Karpas-422 (cell line): ENCODE data around the gene HAVCR1. TPM values are rescaled to one million over a fixed set of nuclear protein-coding genes. Genes with fewer than 3 reads are reported as not detected.
"Not testable (repeated sequence)": the region's sequence is repeated elsewhere in the genome, so short reads cannot be mapped to it uniquely, and the experiment has no call there.

Experiments used
- DNase-seq: peaks from one replicate; pipeline ENCODE4 v3.0.0-alpha.2; 2015
- H2AFZ ChIP-seq: fragments of 200-600 bp; sonication (generic); 2 replicates; pipeline ENCODE4 v1.6.1; 2014; ENCODE audit warnings: antibody characterized with exemption, low read length, mixed read lengths
- H3K27ac ChIP-seq: fragments of 200-600 bp; sonication (generic); 2 replicates; pipeline ENCODE4 v1.5.1; 2014; ENCODE audit warnings: mild to moderate bottlenecking, low read length, moderate library complexity
- H3K27me3 ChIP-seq: fragments of 200-600 bp; sonication (generic); 2 replicates; pipeline ENCODE4 v1.6.1; 2014; ENCODE audit warnings: low read length, mixed read lengths
- H3K36me3 ChIP-seq: fragments of 200-600 bp; sonication (generic); 2 replicates; pipeline ENCODE4 v1.6.1; 2014; ENCODE audit warnings: low read length, mixed read lengths; ENCODE audit not compliant: insufficient read depth
- H3K4me1 ChIP-seq: fragments of 200-600 bp; sonication (generic); 2 replicates; pipeline ENCODE4 v1.6.1; 2014; ENCODE audit warnings: mild to moderate bottlenecking, low read length, mixed read lengths
- H3K4me2 ChIP-seq: fragments of 200-600 bp; sonication (generic); 2 replicates; pipeline ENCODE4 v1.6.1; 2014; ENCODE audit warnings: low read length, low read depth, mild to moderate bottlenecking; ENCODE audit not compliant: poor library complexity, severe bottlenecking
- H3K4me3 ChIP-seq: fragments of 200-600 bp; sonication (generic); 2 replicates; pipeline ENCODE4 v1.5.1; 2014; ENCODE audit warnings: mild to moderate bottlenecking, antibody characterized with exemption, low read length, mixed read lengths
- H3K79me2 ChIP-seq: fragments of 200-600 bp; sonication (generic); 2 replicates; pipeline ENCODE4 v1.6.1; 2014; ENCODE audit warnings: mild to moderate bottlenecking, low read length, mixed read lengths
- H3K9ac ChIP-seq: fragments of 200-600 bp; sonication (generic); 2 replicates; pipeline ENCODE4 v1.6.0; 2014; ENCODE audit warnings: low read length
- H3K9me2 ChIP-seq: fragments of 200-600 bp; sonication (generic), shearing (Covaris generic); replicated peaks from 2 replicates; pipeline ENCODE4 v1.6.0; 2014; ENCODE audit warnings: mild to moderate bottlenecking, low read length, moderate library complexity; ENCODE audit not compliant: insufficient read depth
- H3K9me3 ChIP-seq: fragments of 300-700, 200-600 bp; sonication (generic); 2 replicates; pipeline ENCODE4 v1.6.1; 2014; ENCODE audit warnings: low read length, mixed read lengths
- H4K20me1 ChIP-seq: fragments of 200-600 bp; sonication (generic); 2 replicates; pipeline ENCODE4 v1.6.1; 2014; ENCODE audit warnings: mild to moderate bottlenecking, antibody characterized with exemption, low read length, low read depth; ENCODE audit not compliant: insufficient read depth
- total RNA-seq: library from RNA; depleted of rRNA; stranded (reverse); fragments of >200 nt; shearing (Covaris generic); gene quantifications from 2 replicates; pipeline ENCODE4 v1.2.3, GENCODE V29; 2014; ENCODE audit warnings: low replicate concordance

HAVCR1 gene
- total RNA-seq, 1 experiment from 2014 or later, result not detected

DNA sequence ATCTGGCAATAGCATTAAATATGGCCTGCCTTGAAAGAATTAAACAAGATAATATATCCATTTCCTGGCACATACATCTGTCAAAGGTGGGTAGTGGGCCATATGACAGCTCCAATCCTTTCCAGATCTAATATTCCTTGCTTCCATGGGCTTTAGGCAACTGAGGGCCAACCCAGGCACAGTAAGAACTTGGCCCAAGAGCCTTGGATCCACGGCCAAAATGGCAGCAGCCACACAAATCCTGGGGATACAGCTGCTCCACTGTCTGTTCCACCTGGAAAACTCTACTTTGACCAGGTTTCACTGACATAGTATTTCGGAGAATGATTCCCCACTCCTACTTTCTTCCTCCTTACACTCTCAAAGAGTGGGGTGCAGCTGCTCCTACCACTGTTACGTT lies 13.3 kb downstream of the HAVCR1 start:
- Histone ChIP-seq H3K27me3 (peaks cover 3% of the 10 kb centered on the region; the same call in 1 of the 2 replicates), H3K27ac (no peak overlapping the region), H3K4me1 (no peaks in the 10 kb centered on the region), H3K79me2 (no peaks in the 10 kb centered on the region), H3K9ac (no peak overlapping the region), H3K9me2 (no peaks in the 10 kb centered on the region), H4K20me1 (no peaks in the 10 kb centered on the region), H3K36me3 (no peaks in the 10 kb centered on the region), H3K9me3 (no peaks in the 10 kb centered on the region), H2AFZ (no peak overlapping the region), H3K4me3 (no peak overlapping the region), H3K4me2 (no peak overlapping the region)
- DNase-seq, result no peak

DNA sequence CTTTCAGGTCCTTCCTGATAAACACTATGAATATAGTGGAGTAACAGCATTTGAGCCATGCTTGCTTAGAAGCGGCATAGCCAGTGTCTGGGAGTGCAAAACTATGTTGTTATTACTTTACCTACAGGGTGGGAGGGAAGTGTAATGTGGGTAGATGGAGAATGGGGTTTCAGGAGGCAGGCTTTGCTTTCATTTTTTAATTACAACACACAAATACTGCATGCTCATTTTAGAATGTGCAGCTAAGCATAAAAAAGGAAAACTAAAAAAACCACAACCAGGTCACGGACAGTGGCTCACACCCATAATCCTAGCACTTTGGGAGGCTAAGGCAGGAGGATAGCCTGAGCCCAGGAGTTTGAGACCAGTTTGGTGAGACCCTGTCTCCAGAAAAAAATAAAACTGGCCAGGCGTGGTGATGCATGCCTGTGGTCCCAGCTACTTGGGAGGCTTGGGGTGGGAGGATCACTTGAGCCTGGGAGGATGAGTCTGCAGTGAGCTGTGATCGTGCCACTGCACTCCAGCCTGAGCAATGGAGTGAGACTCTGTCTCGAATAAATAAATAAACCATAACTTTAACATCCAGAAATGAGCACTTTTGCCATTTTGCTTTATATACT lies 20.2 kb downstream of the HAVCR1 start:
- H3K36me3 ChIP-seq, result no peaks in the 10 kb centered on the region
- H3K9me3 ChIP-seq, result no peaks in the 10 kb centered on the region
- no peaks in the 10 kb centered on the region for H3K27me3 ChIP-seq
- no peaks in the 10 kb centered on the region for H3K9me2 ChIP-seq
- H3K4me3 ChIP-seq, result no peak overlapping the region
- no peak overlapping the region for H3K4me2 ChIP-seq
- H3K79me2 ChIP-seq, result no peaks in the 10 kb centered on the region
- no peak overlapping the region for H2AFZ ChIP-seq
- no peak overlapping the region for H3K27ac ChIP-seq
- no peaks in the 10 kb centered on the region for H3K4me1 ChIP-seq
- no peak for DNase-seq
- no peaks in the 10 kb centered on the region for H4K20me1 ChIP-seq
- H3K9ac ChIP-seq, result no peak overlapping the region

DNA sequence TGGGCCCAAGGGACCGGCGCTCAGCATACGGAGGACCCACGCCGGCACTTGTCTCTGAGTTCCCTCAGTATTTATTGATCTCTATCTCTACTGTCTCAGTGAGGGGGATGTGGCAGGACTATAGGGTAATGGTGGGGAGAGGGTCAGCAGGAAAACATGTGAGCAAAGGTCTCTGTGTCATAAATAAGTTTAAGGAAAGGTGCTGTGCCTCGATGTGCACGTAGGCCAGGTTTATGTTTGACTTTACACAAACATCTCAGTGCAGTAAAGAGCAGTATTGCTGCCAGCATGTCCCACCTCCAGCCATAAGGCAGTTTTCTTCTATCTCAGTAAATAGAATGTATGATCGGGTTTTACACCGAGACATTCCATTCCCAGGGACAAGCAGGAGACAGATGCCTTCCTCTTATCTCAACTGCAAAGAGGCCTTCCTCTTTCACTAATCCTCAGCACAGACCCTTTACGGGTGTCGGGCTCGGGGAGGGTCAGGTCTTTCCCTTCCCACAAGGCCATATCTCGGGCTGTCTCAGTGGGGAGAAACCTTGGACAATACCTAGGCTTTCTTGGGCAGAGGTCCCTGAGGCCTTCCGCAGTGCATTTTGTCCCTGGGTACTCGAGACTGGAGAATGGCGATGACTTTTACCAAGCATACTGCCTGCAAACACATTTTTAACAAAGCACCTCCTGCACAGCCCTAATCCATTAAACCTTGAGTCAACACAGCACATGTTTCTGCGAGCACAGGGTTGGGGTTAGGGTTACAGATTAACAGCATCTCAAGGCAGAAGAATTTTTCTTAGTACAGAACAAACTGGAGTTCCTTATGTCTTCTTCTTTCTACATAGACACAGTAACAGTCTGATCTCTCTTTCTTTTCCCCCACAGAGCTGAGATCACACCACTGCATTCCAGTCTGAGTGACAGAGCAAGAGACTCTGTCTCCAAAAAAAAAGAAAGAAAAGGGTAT lies 24.5 kb downstream of the HAVCR1 start:
- not testable (repeated sequence) for H3K4me3 ChIP-seq, H3K79me2 ChIP-seq, H3K27me3 ChIP-seq, H3K9me2 ChIP-seq, H2AFZ ChIP-seq, H3K4me1 ChIP-seq, H3K9me3 ChIP-seq, H3K9ac ChIP-seq, DNase-seq, H3K27ac ChIP-seq, H4K20me1 ChIP-seq, H3K4me2 ChIP-seq, H3K36me3 ChIP-seq

- H3K4me3 ChIP-seq, result no peak overlapping the region
- H2AFZ ChIP-seq, result no peak overlapping the region
- H3K9me3 ChIP-seq, result no peaks in the 10 kb centered on the region
These were observed 25.8 kb downstream of the HAVCR1 start for GRCh38 chr5:157033071-157033583.

DNA sequence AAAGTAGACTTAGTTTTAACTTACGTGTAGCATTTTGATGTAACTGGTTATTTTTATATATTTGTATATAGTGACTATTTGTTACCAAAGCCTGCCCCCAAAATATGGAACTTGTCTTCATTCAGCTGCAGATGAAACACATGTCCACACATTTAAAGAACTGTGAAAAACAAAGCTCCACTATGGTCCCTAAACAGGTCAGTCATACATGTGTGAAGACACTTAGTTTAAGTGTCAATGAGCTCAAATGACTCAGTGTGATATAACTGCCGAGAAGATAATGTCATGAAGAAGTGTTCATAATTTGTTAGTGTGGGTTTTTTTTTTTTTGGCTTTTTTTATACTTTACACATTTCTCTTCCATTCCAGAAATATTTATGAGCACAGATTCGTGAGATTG lies 28.2 kb downstream of the HAVCR1 start:
- no peaks in the 10 kb centered on the region for H3K4me1 ChIP-seq
- no peaks in the 10 kb centered on the region for H3K27me3 ChIP-seq
- H3K27ac ChIP-seq, result no peak overlapping the region
- no peak overlapping the region for H2AFZ ChIP-seq
- H3K9me2 ChIP-seq, result no peaks in the 10 kb centered on the region
- no peaks in the 10 kb centered on the region for H3K36me3 ChIP-seq
- no peaks in the 10 kb centered on the region for H3K9me3 ChIP-seq
- no peak for DNase-seq
- H4K20me1 ChIP-seq, result no peaks in the 10 kb centered on the region
- H3K4me2 ChIP-seq, result no peak overlapping the region
- H3K9ac ChIP-seq, result no peak overlapping the region
- H3K79me2 ChIP-seq, result no peaks in the 10 kb centered on the region
- no peak overlapping the region for H3K4me3 ChIP-seq

More at GRCh38 chr5:157033071-157033583, 25.8 kb downstream of the HAVCR1 start:
- Histone ChIP-seq H3K36me3 (no peaks in the 10 kb centered on the region), H3K27me3 (no peaks in the 10 kb centered on the region), H3K27ac (no peak overlapping the region), H3K79me2 (no peaks in the 10 kb centered on the region), H4K20me1 (no peaks in the 10 kb centered on the region), H3K9me2 (no peaks in the 10 kb centered on the region), H3K9ac (no peak overlapping the region), H3K4me1 (no peaks in the 10 kb centered on the region), H3K4me2 (no peak overlapping the region)
- DNase-seq, result no peak

- Histone ChIP-seq H3K27me3 (no peaks in the 10 kb centered on the region), H3K9ac (no peak overlapping the region), H4K20me1 (no peaks in the 10 kb centered on the region), H3K9me2 (no peaks in the 10 kb centered on the region), H3K27ac (no peak overlapping the region), H2AFZ (no peak overlapping the region), H3K36me3 (no peaks in the 10 kb centered on the region), H3K4me1 (no peaks in the 10 kb centered on the region), H3K79me2 (no peaks in the 10 kb centered on the region), H3K4me3 (no peak overlapping the region), H3K4me2 (no peak overlapping the region), H3K9me3 (no peaks in the 10 kb centered on the region)
- DNase-seq, result no peak
These were observed 29.5 kb downstream of the HAVCR1 start for GRCh38 chr5:157029457-157029856.

GRCh38 chr5:157027663-157028062 lies 31.3 kb downstream of the HAVCR1 start:
- not testable (repeated sequence) for H3K4me1 ChIP-seq, H3K27ac ChIP-seq

DNA sequence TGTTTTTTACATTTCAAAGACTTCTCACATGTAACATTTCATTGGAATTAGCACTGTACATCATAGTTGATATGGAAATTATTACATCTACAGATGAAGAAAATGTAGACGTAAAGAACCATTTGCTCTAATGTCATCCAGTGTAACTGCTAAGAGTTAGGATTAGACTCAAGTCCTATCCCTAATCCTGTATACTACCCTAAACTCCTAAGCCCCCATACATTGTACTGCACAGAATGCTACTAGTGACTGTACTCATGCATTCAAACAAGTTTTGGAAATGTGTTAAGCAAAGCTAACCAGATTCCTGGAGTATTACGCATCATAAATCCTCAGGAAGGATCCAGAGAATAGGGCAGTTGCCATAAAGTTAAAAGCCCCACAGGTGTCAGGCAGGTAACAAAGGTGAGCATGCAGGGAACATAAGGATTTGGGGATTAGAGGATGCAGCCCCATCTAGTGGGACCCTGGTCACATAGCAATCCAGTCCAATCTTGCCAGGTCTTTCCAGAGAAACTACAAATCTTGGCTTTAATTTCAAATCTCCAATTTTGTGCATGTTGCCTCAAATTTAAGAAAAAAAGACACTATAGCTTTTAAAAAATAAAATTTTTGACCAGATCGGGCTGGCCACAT lies 32.0 kb downstream of the HAVCR1 start:
- Histone ChIP-seq H2AFZ (no peak overlapping the region), H3K4me2 (no peak overlapping the region), H3K4me1 (no peaks in the 10 kb centered on the region), H3K79me2 (no peaks in the 10 kb centered on the region), H4K20me1 (no peaks in the 10 kb centered on the region), H3K27me3 (no peaks in the 10 kb centered on the region), H3K9ac (no peak overlapping the region), H3K36me3 (no peaks in the 10 kb centered on the region), H3K9me2 (no peaks in the 10 kb centered on the region), H3K27ac (no peak overlapping the region), H3K9me3 (no peaks in the 10 kb centered on the region), H3K4me3 (no peak overlapping the region)
- peak; percentile 48 for DNase-seq

More at GRCh38 chr5:157027663-157028062, 31.3 kb downstream of the HAVCR1 start:
- not testable (repeated sequence) for H2AFZ ChIP-seq, H3K9me3 ChIP-seq, H3K9me2 ChIP-seq, H3K36me3 ChIP-seq, H3K79me2 ChIP-seq, H3K9ac ChIP-seq, H4K20me1 ChIP-seq, H3K4me2 ChIP-seq, DNase-seq, H3K4me3 ChIP-seq, H3K27me3 ChIP-seq
